HG02588 (cell line): ENCODE results near the gene IRF3.

ENCODE experiments used
- ATAC-seq: cut with Tn5 transposase; IDR thresholded peaks from one replicate; pipeline ENCODE4 v1.9.1; 2021; ENCODE audit warnings: mild to moderate bottlenecking, moderate library complexity; ENCODE audit not compliant: unreplicated experiment

The IRF3 gene

DNA sequence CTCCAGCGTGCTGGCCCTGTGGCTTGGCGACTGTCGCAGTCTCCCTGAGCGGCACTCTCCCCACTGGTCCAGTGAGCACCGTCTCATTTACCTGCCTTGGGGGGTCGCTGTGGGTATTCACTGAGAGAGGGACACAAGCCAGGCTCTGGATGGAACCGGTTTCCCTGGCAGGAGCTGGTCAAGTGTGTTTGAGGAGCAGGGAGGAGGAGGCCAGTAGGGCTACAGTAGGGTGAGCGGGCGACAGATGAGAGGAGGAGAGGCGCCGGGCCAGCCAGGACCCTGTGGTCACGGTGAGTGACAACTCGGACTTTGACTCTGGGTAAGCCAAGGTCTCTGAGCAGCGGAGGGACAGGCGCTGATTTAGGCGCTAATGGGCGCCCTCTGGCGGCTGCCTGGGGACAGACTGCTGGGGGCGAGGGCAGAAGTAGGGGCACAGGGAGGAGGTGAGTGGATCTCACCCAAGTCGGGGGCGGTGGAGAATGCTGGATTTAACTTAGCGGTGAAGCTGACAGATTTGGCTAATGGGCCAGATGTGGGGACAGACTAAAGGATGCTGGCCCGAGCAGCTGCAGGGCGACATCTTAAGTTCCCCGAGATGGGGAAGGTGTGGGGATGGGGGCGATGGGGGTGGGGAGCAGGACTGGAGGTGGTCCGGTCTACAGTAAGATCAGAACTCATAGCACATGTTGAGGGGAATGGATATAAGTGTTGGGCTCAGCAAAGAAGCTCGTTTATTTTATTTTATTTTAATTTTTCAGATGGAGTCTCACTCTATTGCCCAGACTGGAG is 6.7 kb upstream of the IRF3 start:
- no peak for ATAC-seq

DNA sequence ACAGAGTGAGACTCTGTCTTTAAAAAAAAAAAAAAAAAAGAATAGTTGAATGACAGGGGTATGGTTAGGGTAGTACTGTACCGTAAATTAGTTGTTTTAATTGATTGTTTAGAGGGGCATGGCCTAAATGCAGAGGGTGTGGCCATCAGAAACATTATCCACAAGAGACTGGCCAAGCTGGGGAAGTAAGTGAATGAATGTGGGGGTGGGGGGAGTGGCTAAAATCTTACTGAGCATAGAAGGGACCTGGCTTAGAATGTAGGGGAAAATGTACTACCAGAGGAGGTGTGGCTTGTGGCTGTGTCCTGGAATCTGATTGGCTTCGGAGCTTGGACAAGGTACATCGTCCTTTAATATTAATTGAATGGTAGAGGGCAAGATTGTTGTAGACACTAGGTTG is 3.9 kb upstream of the IRF3 start:
- ATAC-seq = no peak

DNA sequence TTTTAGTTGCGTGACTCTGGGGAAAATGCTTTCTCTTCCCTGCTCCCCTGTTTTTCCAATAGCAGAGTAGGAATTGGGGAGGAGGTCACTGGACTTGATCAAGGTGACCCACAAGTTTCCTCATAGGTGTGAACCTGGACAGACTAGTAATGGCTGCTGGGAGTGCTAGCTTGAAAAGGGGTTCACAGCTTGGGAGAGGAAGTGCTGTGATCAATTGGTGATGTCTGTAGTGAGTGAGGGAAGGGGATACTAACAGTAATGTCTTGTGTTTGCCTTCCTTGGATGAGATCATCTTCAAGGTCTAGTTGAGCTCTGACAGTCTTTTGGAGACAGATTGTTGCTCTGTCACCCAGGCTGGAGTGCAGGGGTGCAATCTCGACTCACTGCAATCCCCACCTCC is 1.8 kb upstream of the IRF3 start:
- no peak for ATAC-seq

DNA sequence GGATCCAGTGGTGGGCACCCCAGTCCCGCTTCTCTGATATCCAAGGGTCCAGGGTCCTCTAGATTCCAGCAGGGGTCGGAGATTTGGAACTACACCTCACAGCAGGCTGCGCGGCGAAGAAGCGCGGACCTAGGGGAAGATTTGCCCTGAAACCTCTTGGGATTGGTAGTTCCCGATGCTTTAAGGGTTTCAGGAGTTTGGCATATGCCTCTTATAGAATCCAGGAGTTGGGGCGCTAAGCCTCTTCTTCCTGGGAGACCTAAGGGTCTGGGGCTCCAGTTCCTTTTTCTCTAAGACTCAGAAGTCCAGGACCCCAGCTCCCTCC is 425 bp upstream of the IRF3 start:
- peak; percentile 4 for ATAC-seq

- ATAC-seq = no peak
These were observed 664 bp downstream of the IRF3 start for GRCh38 chr19:49665036-49665350.

- no peak for ATAC-seq
These were observed 1.3 kb downstream of the IRF3 start for GRCh38 chr19:49664171-49665035.

GRCh38 chr19:49663224-49663623 is 2.4 kb downstream of the IRF3 start:
- ATAC-seq = no peak

- ATAC-seq = no peak
These were observed 3.6 kb downstream of the IRF3 start for GRCh38 chr19:49662011-49662410.

DNA sequence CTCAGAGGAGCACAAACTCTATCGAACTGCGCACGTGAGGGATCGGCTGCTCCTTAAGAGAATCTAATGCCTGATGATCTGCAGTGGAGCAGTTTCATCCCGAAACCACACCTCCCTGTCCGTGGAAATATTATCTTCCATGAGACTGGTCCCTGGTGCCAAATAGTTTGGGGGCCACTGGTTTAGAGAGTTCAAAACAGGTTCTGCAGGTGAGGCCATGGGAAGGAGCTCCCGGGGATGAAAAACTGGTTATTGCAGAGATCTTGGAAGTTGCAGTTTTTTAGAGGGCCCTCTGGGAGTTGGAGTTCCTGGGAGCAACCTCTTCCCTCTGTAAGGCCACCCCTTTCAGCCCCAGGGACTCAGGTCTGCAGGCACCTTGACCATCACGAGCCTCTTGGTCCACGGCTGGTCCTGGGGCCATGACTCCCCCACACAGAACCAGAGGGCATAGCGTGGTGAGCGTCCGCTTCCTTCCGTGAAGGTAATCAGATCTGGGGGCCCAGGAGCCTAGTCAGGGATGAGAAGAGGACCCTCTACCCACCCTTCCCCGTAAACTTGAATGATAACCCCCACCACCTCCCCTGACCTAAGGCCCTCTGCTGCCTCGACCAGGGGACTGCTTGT is 5.2 kb downstream of the IRF3 start:
- ATAC-seq = no peak

DNA sequence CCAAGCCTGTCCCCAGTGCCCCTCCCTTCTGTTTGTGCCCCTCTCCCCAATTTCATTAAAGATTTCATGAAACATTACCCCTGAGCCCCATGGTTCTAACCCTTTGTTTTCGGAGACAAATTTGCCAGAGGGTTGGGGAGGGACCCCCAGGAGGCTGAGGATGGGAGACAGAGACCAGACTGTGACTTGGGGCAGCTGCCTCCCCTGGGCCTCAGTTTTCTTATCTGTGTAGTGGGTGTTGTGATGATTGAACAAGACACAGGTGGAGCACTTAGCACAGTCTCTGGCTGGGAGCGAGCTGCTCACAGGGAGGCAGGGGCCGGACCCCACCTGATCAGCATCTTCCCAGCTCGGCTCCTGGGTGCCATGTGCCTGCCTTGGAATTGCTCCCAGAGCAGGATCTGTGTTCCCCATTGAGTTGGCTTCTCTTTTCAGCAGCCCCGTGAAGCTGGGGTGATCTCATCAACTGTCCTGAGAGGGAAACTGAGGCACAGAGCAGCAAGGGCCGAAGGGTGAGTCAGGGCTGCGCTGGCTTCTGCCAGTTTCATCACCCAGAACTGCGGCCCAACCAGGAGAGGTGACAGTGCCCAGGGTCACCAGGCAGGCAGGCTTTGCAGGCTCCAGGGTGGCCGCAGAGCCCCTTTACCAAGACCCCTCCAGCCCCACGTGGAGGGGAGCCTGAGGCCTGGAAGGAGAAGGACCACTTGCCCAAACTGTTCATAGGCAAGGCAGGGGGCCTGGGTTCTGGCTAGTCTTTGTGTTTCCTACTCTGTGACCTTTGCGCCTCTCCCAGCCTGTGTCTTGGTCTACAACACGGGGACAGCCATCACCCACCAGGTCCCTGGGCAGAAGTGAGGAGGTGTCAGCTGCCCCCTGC is 6.9 kb downstream of the IRF3 start:
- ATAC-seq = no peak

- no peak for ATAC-seq
These were observed 7.5 kb downstream of the IRF3 start for GRCh38 chr19:49658139-49658517.

DNA sequence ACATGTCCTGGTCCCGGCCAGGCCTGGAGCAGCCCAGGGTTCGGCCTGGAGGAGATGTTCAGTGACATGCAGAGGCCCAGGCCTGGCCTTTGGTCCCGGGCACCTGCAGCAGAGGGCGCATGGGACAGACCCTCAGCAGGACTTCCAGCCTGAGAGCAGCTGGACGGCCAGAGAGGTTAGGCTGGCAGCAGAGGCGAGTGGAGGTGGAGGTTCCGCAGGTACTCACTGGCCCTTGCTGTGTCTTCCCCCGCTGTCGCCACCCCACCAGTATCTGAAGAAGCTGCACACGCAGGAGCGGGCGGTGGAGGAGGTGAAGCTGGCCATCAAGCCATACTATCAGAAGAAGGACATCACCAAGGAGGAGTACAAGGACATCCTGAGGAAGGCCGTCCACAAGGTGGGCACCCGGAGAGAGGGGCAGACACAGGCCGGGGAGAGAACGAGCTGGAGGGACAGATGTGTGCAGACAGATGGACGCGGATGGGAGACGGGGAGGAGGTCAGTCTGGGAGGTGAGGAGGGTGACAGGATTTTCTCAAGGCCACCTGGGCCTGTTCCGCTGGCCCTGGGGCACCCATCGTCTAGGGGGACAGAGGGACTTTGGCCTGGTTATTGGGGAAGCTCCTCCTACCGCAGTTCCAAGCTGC is 8.0 kb downstream of the IRF3 start:
- no peak for ATAC-seq

DNA sequence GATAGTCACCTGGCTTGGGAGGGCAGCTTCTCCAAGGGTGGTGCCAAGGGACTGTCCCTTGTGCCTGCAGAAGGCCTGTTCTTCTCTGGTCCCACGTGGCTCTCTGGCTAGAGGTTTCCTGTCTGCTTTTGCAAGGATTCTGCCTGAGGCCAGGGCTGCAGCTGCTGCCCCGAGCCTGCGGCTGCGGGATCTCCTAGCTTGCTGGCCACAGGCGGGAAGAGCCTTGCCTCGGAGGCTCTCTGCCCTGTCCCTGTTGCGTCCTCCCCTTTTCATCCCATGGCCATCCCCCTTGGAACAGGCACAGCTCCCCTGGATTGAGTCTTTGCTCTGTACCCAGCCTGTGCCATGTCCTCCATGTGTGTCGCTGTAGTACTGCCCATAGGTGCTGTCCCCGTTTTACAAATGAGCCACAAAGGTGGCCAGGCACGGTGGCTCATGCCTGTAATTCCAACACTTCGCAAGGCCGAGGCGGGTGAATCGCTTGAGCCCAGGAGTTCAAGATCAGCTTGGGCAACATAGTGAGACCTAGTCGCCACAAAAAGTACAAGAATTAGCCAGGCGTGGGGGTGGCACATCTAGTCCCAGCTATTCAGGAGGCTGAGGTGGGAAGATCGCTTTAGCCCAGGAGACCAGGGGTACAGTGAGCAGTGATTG is 9.1 kb downstream of the IRF3 start:
- no peak for ATAC-seq

- no peak for ATAC-seq
These were observed 9.8 kb downstream of the IRF3 start for GRCh38 chr19:49655570-49656455.

DNA sequence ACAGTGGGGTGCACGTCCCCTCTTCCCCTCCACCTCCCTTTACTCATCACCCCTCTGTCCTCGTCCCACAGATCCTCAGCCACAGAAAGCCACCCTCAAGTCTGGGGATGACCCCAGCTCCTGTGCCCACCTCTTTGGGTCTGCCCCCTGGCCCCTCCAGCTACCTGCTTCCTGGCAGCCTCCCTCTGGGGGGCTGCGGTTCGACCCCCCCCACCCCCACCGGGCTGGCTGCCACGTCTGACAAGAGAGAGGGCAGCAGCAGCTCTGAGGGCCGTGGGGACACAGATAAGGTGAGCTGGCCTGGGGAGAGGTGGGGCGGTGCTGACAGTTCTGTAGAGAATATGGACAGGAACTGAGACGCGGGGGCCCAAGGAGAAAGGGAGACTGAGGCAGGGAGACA is 11.1 kb downstream of the IRF3 start:
- ATAC-seq = no peak

GRCh38 chr19:49653466-49653806 is 12.2 kb downstream of the IRF3 start:
- no peak for ATAC-seq

GRCh38 chr19:49652551-49653465 is 12.8 kb downstream of the IRF3 start:
- ATAC-seq = no peak

DNA sequence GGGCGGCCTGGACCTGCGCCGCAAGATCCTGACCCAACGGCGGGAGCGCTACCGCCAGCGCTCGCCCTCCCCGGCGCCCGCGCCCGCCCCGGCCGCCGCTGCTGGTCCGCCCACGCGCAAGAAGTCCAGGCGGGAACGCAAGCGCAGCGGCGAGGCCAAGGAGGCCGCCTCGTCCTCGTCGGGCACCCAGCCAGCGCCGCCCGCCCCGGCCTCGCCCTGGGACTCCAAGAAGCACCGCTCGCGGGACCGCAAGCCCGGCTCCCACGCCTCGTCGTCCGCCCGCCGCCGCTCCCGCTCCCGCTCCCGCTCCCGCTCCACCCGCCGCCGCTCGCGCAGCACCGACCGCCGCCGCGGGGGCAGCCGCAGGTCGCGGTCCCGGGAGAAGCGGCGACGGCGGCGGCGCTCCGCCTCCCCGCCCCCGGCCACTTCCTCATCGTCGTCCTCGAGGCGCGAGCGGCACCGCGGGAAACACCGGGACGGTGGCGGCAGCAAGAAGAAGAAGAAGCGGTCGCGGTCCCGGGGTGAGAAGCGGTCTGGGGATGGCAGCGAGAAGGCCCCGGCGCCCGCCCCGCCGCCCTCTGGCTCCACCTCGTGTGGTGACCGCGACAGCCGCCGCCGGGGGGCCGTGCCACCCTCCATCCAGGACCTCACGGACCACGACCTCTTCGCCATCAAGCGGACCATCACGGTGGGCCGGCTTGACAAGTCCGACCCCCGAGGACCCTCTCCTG is 13.7 kb downstream of the IRF3 start:
- no peak for ATAC-seq
